ENCODE measurements around the gene HEPACAM.
A peak's percentile ranks its signal among the peaks of the same experiment; 100 is the strongest.

The HEPACAM gene

GRCh38 chr11:124961972-124962609 is 26.2 kb upstream of the HEPACAM start:
- 100% methylated on average over 1 of the region's 5 CpGs for WGBS (ENCODE audit: insufficient coverage, insufficient read length)

DNA sequence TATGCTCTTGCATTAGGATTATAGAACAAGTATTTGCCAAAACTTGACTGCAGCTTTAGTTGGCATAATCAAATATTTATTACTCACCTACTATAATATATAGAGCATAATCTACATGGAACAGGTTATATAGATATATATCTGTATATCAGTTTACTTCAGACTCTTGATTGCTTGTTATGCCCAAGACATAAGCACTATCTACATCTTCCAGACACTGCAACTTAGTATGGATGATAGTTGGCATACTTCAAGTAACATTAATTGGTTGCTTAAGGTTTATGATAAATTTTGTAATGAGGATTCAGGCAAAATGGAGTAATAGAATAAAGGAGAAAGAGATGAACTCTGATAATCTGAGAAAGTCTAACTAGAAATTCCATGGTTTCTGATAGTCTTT is 19.2 kb upstream of the HEPACAM start:
- no peak overlapping the region for H3K27ac ChIP-seq (ENCODE audit: low read length)
- DNase-seq (ENCODE audit: low read depth, low spot score), result no peak
- no peak overlapping the region for H3K4me3 ChIP-seq (ENCODE audit: low read length)
- 0 out of 2 replicates have a peak, but pooled peaks cover 2% of the 10 kb centered on the region for H3K4me1 ChIP-seq (ENCODE audit: control insufficient read depth, insufficient read depth, low read length)
- no peaks in the 10 kb centered on the region for H3K27me3 ChIP-seq (ENCODE audit: control insufficient read depth, insufficient read depth, low read length)
- H3K9me3 ChIP-seq (ENCODE audit: control insufficient read depth, insufficient read depth, low read length), result no peaks in the 10 kb centered on the region
- H3K36me3 ChIP-seq (ENCODE audit: control insufficient read depth, insufficient read depth, low read length), result no peaks in the 10 kb centered on the region

More at GRCh38 chr11:124961972-124962609, 26.2 kb upstream of the HEPACAM start:
- Histone ChIP-seq H3K36me3 (ENCODE audit: control insufficient read depth, insufficient read depth, low read length) (no peaks in the 10 kb centered on the region), H3K4me3 (ENCODE audit: low read length) (no peak overlapping the region), H3K9me3 (ENCODE audit: control insufficient read depth, insufficient read depth, low read length) (no peaks in the 10 kb centered on the region), H3K27me3 (ENCODE audit: control insufficient read depth, insufficient read depth, low read length) (no peaks in the 10 kb centered on the region), H3K4me1 (ENCODE audit: control insufficient read depth, insufficient read depth, low read length) (no peaks in the 10 kb centered on the region), H3K27ac (ENCODE audit: low read length) (no peak overlapping the region)
- DNase-seq (ENCODE audit: low read depth, low spot score), result no peak

DNA sequence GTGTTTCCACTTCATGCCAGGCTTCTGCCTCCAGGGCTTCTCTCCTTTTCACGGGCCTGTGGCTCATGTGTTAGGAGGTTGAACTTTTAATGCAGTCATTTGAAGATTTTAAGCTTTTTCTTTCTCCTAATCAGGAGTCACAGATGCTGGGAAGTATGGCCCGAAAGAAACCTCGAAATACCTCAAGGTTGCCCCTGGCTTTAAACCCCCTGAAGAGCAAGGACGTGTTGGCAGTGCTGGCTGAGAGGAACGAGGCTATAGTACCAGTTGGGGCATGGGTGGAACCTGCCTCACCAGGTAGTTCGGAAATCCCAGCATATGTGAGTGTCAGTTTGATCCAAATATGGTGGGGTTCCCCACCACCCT is 18.7 kb upstream of the HEPACAM start:
- H3K4me1 ChIP-seq (ENCODE audit: control insufficient read depth, insufficient read depth, low read length), result 0 out of 2 replicates have a peak, but pooled peaks cover 2% of the 10 kb centered on the region
- no peak overlapping the region for H3K27ac ChIP-seq (ENCODE audit: low read length)
- no CpG with 5 or more reads among the region's 6 CpGs for WGBS (ENCODE audit: insufficient coverage, insufficient read length)

GRCh38 chr11:124953753-124954589 is 18.1 kb upstream of the HEPACAM start, which contains the start of gene CCDC15:
Gene CCDC15, plus strand, starts transcription at chr11:124954202. Its CDS starts 531 bp downstream, at chr11:124954733.
- Histone ChIP-seq H3K9me3 (ENCODE audit: control insufficient read depth, insufficient read depth, low read length) (no peaks in the 10 kb centered on the region), H3K27me3 (ENCODE audit: control insufficient read depth, insufficient read depth, low read length) (no peaks in the 10 kb centered on the region), H3K4me3 (ENCODE audit: low read length) (peak within 1 kb of the TSS; percentile 72; the same call in 1 of the 2 replicates), H3K27ac (ENCODE audit: low read length) (no peak within 1 kb of the TSS), H3K4me1 (ENCODE audit: control insufficient read depth, insufficient read depth, low read length) (0 out of 2 replicates have a peak, but pooled peaks cover 2% of the 10 kb centered on the region), H3K36me3 (ENCODE audit: control insufficient read depth, insufficient read depth, low read length) (no peaks in the 10 kb centered on the region)
- no CpG with 5 or more reads among the region's 54 CpGs for WGBS (ENCODE audit: insufficient coverage, insufficient read length)
- peak; percentile 91 for DNase-seq (ENCODE audit: low read depth, low spot score)

More for the DNA sequence above, 18.7 kb upstream of the HEPACAM start:
- no peaks in the 10 kb centered on the region for H3K27me3 ChIP-seq (ENCODE audit: control insufficient read depth, insufficient read depth, low read length)
- H3K9me3 ChIP-seq (ENCODE audit: control insufficient read depth, insufficient read depth, low read length), result no peaks in the 10 kb centered on the region
- DNase-seq (ENCODE audit: low read depth, low spot score), result no peak
- peak overlapping the region; percentile 72; the same call in 1 of the 2 replicates for H3K4me3 ChIP-seq (ENCODE audit: low read length)
- no peaks in the 10 kb centered on the region for H3K36me3 ChIP-seq (ENCODE audit: control insufficient read depth, insufficient read depth, low read length)

DNA sequence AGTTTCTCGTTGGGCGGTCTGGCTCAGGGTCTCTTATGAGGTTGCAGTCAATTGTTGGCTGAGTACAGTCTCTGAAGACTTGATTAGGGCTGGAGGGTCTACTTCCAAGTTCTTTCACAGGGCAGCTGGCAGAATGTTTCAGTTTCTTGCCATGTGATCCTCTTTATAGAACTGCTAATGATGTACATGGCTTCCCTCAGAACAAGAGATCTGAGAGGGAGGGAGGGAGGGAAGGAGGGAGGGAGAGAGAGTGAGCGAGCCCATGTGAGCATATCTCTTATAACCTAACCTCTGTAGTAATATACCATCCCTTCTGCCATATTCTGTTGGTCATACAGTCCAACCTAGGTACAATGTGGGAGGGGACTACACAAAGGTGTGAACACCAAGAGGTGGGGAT is 15.5 kb upstream of the HEPACAM start:
- Histone ChIP-seq H3K4me3 (ENCODE audit: low read length) (no peak overlapping the region), H3K4me1 (ENCODE audit: control insufficient read depth, insufficient read depth, low read length) (0 out of 2 replicates have a peak, but pooled peaks cover 2% of the 10 kb centered on the region), H3K27me3 (ENCODE audit: control insufficient read depth, insufficient read depth, low read length) (no peaks in the 10 kb centered on the region), H3K36me3 (ENCODE audit: control insufficient read depth, insufficient read depth, low read length) (no peaks in the 10 kb centered on the region), H3K9me3 (ENCODE audit: control insufficient read depth, insufficient read depth, low read length) (no peaks in the 10 kb centered on the region), H3K27ac (ENCODE audit: low read length) (no peak overlapping the region)
- no peak for DNase-seq (ENCODE audit: low read depth, low spot score)
- WGBS (ENCODE audit: insufficient coverage, insufficient read length), result no CpG with 5 or more reads among the region's 3 CpGs

GRCh38 chr11:124950601-124951330 is 14.9 kb upstream of the HEPACAM start:
- H3K4me1 ChIP-seq (ENCODE audit: control insufficient read depth, insufficient read depth, low read length), result 0 out of 2 replicates have a peak, but pooled peaks cover 2% of the 10 kb centered on the region
- no peak for DNase-seq (ENCODE audit: low read depth, low spot score)
- no peaks in the 10 kb centered on the region for H3K27me3 ChIP-seq (ENCODE audit: control insufficient read depth, insufficient read depth, low read length)
- H3K4me3 ChIP-seq (ENCODE audit: low read length), result no peak overlapping the region
- no peaks in the 10 kb centered on the region for H3K9me3 ChIP-seq (ENCODE audit: control insufficient read depth, insufficient read depth, low read length)
- H3K36me3 ChIP-seq (ENCODE audit: control insufficient read depth, insufficient read depth, low read length), result no peaks in the 10 kb centered on the region
- no peak overlapping the region for H3K27ac ChIP-seq (ENCODE audit: low read length)

GRCh38 chr11:124946735-124947141 is 10.9 kb upstream of the HEPACAM start:
- DNase-seq (ENCODE audit: low read depth, low spot score), result no peak
- Histone ChIP-seq H3K27me3 (ENCODE audit: control insufficient read depth, insufficient read depth, low read length) (no peaks in the 10 kb centered on the region), H3K4me1 (ENCODE audit: control insufficient read depth, insufficient read depth, low read length) (no peaks in the 10 kb centered on the region), H3K4me3 (ENCODE audit: low read length) (no peak overlapping the region), H3K36me3 (ENCODE audit: control insufficient read depth, insufficient read depth, low read length) (no peaks in the 10 kb centered on the region), H3K27ac (ENCODE audit: low read length) (no peak overlapping the region), H3K9me3 (ENCODE audit: control insufficient read depth, insufficient read depth, low read length) (no peaks in the 10 kb centered on the region)
- no CpG with 5 or more reads among the region's 2 CpGs for WGBS (ENCODE audit: insufficient coverage, insufficient read length)

DNA sequence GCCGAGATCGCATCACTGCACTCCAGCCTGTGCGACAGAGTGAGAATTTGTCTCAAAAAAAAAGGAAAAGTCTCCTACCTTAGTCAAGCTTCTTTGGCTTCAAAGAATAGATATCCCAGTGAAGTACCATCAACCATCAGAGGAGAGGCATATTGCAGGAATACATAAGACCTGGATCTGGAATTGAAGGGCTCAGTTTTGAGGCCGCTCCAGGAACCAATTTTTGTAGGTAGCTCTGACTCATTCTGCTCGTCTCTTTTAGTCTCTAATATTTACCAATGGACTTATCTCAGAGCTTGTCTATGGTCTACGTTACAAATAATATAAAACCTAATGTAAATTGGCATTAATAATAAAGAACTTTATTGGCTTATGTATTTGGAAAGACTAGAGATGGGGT is 10.0 kb upstream of the HEPACAM start:
- Histone ChIP-seq H3K9me3 (ENCODE audit: control insufficient read depth, insufficient read depth, low read length) (no peaks in the 10 kb centered on the region), H3K27ac (ENCODE audit: low read length) (no peak overlapping the region), H3K4me1 (ENCODE audit: control insufficient read depth, insufficient read depth, low read length) (no peaks in the 10 kb centered on the region), H3K27me3 (ENCODE audit: control insufficient read depth, insufficient read depth, low read length) (no peaks in the 10 kb centered on the region), H3K4me3 (ENCODE audit: low read length) (no peak overlapping the region), H3K36me3 (ENCODE audit: control insufficient read depth, insufficient read depth, low read length) (no peaks in the 10 kb centered on the region)
- no CpG with 5 or more reads among the region's 6 CpGs for WGBS (ENCODE audit: insufficient coverage, insufficient read length)
- no peak for DNase-seq (ENCODE audit: low read depth, low spot score)

DNA sequence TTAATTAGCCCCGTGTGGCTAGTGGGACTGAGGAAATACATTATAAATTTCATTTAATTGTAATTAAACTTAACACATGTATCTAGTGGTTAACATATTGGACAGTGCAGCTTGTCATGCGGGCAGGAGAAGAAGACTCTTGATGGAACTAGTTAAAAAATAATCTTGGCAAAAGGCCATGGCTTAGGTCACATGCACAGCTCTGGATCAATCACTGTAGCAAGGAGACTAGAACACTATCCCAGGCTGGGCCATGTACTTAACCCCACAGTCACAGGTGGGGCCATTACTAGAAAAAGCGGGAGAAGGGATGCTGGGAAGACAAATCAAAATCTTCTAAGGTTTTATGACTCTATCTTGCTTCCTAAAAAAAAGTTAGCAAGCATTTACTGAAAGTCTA is 8.7 kb upstream of the HEPACAM start:
- Histone ChIP-seq H3K4me1 (ENCODE audit: control insufficient read depth, insufficient read depth, low read length) (no peaks in the 10 kb centered on the region), H3K9me3 (ENCODE audit: control insufficient read depth, insufficient read depth, low read length) (no peaks in the 10 kb centered on the region), H3K36me3 (ENCODE audit: control insufficient read depth, insufficient read depth, low read length) (no peaks in the 10 kb centered on the region), H3K27me3 (ENCODE audit: control insufficient read depth, insufficient read depth, low read length) (no peaks in the 10 kb centered on the region), H3K27ac (ENCODE audit: low read length) (no peak overlapping the region), H3K4me3 (ENCODE audit: low read length) (no peak overlapping the region)
- DNase-seq (ENCODE audit: low read depth, low spot score), result no peak
- WGBS (ENCODE audit: insufficient coverage, insufficient read length), result no CpG with 5 or more reads among the region's 3 CpGs

GRCh38 chr11:124943741-124944140 is 7.9 kb upstream of the HEPACAM start:
- no peaks in the 10 kb centered on the region for H3K27me3 ChIP-seq (ENCODE audit: control insufficient read depth, insufficient read depth, low read length)
- no peaks in the 10 kb centered on the region for H3K9me3 ChIP-seq (ENCODE audit: control insufficient read depth, insufficient read depth, low read length)

More at GRCh38 chr11:124943741-124944140, 7.9 kb upstream of the HEPACAM start:
- Histone ChIP-seq H3K4me1 (ENCODE audit: control insufficient read depth, insufficient read depth, low read length) (no peaks in the 10 kb centered on the region), H3K4me3 (ENCODE audit: low read length) (no peak overlapping the region), H3K36me3 (ENCODE audit: control insufficient read depth, insufficient read depth, low read length) (no peaks in the 10 kb centered on the region), H3K27ac (ENCODE audit: low read length) (no peak overlapping the region)
- DNase-seq (ENCODE audit: low read depth, low spot score), result no peak
- no CpG with 5 or more reads among the region's 1 CpG for WGBS (ENCODE audit: insufficient coverage, insufficient read length)
